ENCODE results near the gene TBL2.

DNA sequence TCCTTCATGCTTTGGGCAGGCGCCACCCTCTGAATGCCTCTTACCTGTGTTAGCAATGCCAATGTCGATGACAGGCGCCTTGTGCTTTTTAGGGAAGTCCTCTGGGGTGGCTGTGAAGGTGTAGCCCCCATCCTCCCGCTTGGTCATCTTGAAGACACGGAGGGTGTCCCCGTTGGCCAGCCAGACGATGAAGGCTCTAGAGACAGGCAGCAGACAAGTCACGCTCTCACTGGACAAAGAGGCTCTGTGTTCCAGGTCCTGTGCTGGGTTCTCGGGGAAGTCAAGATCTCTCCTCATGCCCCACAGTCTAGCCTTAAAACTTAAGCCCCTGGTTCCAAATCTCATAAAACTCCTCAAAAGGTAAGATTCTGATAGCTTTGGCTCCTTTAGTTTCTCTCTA lies 5.1 kb downstream of the TBL2 start:
- TF ChIP-seq ZNF232 (CRISPR knock-in tag; IDR thresholded peaks at IDR 0.05) (no peak), MYBL2 (CRISPR knock-in tag; IDR thresholded peaks at IDR 0.05) (no peak), CTCF (IDR thresholded peaks at IDR 0.05) (no peak), CREB1 (CRISPR knock-in tag; IDR thresholded peaks at IDR 0.05) (no peak), JUN (CRISPR knock-in tag; IDR thresholded peaks at IDR 0.05) (no peak), NR3C1 (CRISPR knock-in tag; conservative IDR thresholded peaks at IDR 0.05; ENCODE audit: low read depth) (no peak)
